ENCODE results near the gene PRRX2.

DNA sequence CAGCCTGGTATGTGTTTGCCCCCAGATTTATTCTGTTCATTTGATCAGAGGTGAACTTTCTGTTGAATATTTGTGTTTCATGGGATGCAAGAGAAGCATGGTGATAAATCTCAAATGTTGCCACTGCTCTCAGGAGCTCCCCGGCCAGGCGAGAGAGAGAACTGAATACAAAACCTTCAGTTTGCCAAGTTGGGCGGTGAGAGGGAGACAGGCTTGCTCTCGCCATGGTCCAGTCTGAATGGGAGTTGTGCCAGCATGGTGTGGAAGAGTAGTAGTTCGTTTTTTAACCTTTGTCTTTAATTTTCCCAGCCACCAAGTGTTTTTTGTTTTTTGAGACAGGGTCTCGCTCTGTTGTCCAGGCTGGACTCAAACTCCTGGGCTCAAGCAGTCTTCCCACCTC, 36.7 kb upstream of the PRRX2 start:
- TF ChIP-seq, protein P1, sequence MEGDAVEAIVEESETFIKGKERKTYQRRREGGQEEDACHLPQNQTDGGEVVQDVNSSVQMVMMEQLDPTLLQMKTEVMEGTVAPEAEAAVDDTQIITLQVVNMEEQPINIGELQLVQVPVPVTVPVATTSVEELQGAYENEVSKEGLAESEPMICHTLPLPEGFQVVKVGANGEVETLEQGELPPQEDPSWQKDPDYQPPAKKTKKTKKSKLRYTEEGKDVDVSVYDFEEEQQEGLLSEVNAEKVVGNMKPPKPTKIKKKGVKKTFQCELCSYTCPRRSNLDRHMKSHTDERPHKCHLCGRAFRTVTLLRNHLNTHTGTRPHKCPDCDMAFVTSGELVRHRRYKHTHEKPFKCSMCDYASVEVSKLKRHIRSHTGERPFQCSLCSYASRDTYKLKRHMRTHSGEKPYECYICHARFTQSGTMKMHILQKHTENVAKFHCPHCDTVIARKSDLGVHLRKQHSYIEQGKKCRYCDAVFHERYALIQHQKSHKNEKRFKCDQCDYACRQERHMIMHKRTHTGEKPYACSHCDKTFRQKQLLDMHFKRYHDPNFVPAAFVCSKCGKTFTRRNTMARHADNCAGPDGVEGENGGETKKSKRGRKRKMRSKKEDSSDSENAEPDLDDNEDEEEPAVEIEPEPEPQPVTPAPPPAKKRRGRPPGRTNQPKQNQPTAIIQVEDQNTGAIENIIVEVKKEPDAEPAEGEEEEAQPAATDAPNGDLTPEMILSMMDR (IDR thresholded peaks at IDR 0.05; ENCODE audit: low read depth, low read length) = no peak
- no peak for TF ChIP-seq EZH2phosphoT487 (IDR thresholded peaks at IDR 0.05; ENCODE audit: low read depth)
